ENCODE data around the gene CCDC120. TPM values are rescaled to one million over a fixed set of nuclear protein-coding genes. Genes with fewer than 3 reads are reported as not detected.

CCDC120 gene
- total RNA-seq, 2 donors from 2014 or later, result 4.5 to 5.7 TPM

DNA sequence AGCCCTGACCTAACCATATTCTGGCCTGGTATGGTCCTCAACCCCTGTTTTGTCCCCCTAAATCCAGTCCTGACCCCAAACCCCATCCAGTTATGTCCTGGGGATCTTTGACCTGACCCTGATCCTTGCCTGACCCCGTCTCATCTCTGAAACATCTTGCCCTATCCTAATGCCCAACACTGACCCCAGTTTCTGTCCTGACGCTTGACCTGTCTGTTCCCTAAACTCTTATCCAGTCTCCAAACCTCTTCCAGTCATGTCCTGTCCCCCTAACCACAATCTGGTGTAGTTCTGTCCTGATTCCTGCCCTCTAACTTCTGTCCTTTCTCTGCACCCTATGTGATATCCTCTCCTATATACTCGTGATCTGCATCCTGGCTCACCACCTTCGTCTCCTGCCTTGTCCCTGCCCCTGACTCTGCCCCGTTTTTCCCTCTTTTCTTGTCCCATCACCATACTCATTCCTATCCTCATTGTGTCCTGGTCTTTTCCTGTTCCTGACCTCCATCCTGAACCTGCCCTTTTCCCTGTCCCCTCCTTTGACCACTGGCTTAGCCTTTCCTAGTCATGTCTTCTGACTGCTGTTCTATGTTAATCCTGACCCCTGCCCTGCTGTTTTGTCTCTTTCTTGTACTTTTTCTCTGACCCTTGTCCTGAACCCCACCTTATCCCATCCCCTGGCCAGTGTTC is 4.6 kb upstream of the CCDC120 start:
- Mint-ChIP-seq H3K27ac (peak overlapping the region; percentile 89 to 93), H3K36me3 (peaks cover 0 to 6% of the 10 kb centered on the region in 2 donors), H3K9me3 (peaks cover 0 to 5% of the 10 kb centered on the region in 2 donors)
- ATAC-seq, result no peak
- DNase-seq (ENCODE audit: low spot score in 2 of 2), result no peak

DNA sequence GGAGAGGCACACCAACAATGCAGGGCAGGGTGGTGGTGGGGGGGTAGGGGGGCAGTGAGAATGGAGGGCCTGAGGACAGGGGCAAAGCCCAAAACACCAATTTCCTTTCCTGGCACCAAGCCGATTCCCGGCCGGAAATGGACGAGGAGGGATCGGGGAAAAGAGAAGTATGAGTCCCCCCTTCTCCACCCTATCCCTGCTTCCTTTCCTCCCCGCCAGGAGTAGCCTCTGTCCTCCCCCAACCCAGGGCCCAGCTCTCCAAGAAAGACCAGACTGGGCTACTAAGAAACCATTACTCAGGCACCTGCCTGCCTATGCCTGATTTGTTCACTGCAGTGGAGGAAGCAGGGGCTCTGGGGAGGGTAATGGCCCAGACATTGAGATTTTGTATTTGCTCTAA is 402 bp downstream of the CCDC120 start:
- no peak for DNase-seq (ENCODE audit: low spot score in 2 of 2)
- H3K36me3 Mint-ChIP-seq, result peaks cover 0 to 3% of the 10 kb centered on the region in 2 donors
- H3K27ac Mint-ChIP-seq, result no peak overlapping the region
- no peak for ATAC-seq
- no peaks in the 10 kb centered on the region for H3K9me3 Mint-ChIP-seq

DNA sequence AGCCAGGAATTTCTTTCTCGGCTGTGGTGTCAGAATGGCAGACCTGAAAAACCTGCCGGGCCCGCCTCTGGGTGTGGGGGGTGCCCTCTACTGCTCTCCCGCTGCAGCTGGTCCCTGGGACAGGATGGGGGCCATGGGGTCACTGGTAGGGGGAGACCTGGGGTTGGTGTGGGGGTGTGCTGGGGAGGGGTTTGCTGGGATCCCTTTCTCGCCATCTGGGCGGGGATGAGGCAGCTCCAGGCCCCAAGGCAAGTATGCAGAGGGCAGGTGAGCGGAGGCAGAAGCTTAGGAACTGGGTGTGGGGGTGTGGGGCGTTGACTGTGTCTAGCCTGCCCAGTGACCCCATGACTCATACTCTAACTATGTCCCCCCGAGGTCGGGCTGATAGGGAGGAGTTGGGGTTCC is 884 bp downstream of the CCDC120 start:
- Mint-ChIP-seq H3K27ac (no peak overlapping the region), H3K9me3 (no peaks in the 10 kb centered on the region), H3K36me3 (no peaks in the 10 kb centered on the region)
- no peak for ATAC-seq
- no peak for DNase-seq (ENCODE audit: low spot score in 2 of 2)

DNA sequence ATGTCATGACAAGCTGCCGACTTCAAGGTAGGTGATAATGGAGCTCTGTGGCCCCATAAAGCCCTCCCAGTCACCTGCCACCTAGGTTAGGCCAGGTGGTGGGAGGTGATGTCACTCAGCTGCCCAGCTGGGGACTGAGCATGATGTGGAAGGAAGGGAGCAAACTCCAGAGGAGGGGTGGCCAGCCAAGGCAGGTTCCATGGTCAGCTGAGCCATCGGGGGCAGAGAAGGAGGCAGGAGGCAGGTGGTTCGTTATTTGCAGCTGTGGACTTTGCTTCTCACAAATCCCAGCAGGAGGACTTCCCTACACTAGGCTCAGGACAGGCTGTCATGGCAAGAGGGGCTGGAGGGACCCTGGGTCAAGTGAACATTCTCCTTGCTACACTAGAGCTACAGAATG is 2.1 kb downstream of the CCDC120 start:
- Mint-ChIP-seq H3K9me3 (no peaks in the 10 kb centered on the region), H3K27ac (peak overlapping the region in 1 of 2 donors; percentile 61)

DNA sequence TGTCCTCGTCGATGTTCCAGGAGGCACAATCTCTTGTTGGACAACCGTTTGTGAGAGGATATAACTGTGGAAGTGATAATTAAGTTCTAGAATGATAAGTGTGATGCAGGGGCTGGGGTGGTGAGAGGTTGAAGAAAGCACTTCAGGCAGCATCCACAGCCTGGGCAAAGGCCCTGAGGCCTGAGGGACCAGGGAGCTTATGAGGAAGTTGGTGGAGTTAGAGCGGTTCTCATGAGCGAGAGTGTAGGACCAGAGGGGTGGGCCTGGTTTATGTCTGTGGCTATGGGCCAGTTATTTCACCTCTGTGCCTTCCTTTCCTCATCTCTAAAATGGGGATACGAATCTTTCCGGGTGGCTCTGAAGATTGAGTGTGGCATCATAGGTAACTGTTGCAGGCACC is 2.7 kb downstream of the CCDC120 start:
- DNase-seq (ENCODE audit: low spot score in 2 of 2) (no peak), ATAC-seq (no peak)
- Mint-ChIP-seq H3K27ac (peak overlapping the region in 1 of 2 donors; percentile 61), H3K36me3 (no peaks in the 10 kb centered on the region), H3K9me3 (no peaks in the 10 kb centered on the region)

More for the DNA sequence above, 2.1 kb downstream of the CCDC120 start:
- no peaks in the 10 kb centered on the region for H3K36me3 Mint-ChIP-seq
- DNase-seq (ENCODE audit: low spot score in 2 of 2) (no peak), ATAC-seq (no peak)

DNA sequence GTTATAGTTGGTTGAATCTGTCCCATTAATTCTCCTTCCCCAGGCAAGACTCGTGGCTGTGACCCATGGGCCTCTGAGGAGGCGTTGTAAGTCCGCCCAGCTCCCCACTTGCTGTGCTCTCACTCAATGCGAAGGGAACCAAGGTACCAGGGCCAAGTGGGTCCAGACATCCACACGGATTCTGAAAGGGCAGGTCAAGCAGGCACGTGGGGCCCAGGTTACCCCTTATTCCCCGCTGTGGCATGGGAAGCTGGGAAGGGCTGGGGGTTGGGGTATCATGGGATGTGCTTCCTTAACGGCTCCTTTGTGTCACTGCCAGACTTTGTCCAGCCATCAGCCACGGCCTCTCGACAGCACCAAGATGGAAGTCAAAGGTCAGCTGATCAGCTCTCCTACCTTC is 3.1 kb downstream of the CCDC120 start:
- DNase-seq (ENCODE audit: low spot score in 2 of 2) (no peak), ATAC-seq (no peak)
- Mint-ChIP-seq H3K27ac (peak overlapping the region in 1 of 2 donors; percentile 61), H3K36me3 (no peaks in the 10 kb centered on the region), H3K9me3 (no peaks in the 10 kb centered on the region)

DNA sequence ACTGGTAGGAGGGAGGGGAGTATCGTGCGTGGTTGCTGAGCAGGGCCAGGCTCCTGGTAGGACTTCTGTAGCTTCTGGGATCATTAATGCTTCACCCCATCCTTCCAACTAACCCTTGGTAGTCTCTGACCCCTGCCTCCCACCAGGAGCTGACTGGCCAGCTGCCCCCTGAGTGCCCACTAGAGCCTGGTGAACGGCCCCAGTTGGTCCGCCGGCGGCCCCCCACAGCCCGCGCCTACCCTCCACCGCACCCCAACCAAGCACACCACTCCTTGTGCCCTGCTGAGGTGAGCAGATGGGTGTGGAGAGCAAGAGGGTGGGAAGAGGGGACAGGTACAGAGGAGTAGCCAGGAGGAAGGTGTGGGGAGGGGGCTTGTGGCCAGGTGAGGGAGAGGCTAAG is 4.9 kb downstream of the CCDC120 start:
- ATAC-seq (no peak), DNase-seq (ENCODE audit: low spot score in 2 of 2) (no peak)
- Mint-ChIP-seq H3K36me3 (no peaks in the 10 kb centered on the region), H3K9me3 (no peaks in the 10 kb centered on the region), H3K27ac (no peak overlapping the region)

DNA sequence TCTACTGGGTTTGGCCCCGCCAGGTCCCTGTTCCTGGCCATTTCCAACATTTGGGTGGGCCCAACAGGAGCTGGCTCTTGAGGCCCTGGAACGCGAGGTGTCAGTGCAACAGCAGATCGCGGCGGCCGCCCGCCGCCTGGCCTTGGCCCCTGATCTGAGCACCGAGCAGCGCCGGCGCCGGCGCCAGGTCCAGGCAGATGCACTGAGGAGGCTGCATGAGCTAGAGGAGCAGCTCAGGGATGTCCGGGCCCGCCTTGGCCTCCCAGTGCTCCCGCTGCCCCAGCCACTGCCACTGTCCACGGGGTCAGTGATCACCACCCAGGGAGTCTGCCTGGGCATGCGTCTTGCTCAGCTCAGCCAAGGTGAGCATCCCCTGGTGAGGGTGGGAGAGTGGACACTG is 5.5 kb downstream of the CCDC120 start:
- H3K36me3 Mint-ChIP-seq, result no peaks in the 10 kb centered on the region
- H3K27ac Mint-ChIP-seq, result no peak overlapping the region
- ATAC-seq, result no peak
- no peaks in the 10 kb centered on the region for H3K9me3 Mint-ChIP-seq
- no peak for DNase-seq (ENCODE audit: low spot score in 2 of 2)

DNA sequence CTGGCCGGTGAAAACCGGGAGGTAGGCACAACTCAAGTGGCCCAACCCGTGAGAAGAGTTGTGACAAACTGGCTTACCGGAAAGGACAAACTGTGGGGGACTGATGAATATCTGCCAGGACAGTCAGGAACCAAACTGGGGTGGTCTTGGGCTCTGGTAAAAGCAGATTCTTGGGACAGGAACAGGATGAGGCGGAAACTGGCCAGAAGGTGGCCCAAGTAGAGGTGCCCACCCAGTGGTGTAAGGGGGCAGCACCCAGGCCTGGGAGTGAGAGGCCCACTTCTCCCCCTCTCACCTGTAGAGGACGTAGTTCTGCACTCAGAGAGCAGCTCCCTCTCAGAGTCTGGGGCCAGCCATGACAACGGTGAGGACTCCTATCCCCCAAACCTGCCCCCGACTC is 5.9 kb downstream of the CCDC120 start:
- H3K9me3 Mint-ChIP-seq, result no peaks in the 10 kb centered on the region
- no peak for DNase-seq (ENCODE audit: low spot score in 2 of 2)
- ATAC-seq, result no peak
- no peaks in the 10 kb centered on the region for H3K36me3 Mint-ChIP-seq
- peak overlapping the region in 1 of 2 donors; percentile 30 for H3K27ac Mint-ChIP-seq

DNA sequence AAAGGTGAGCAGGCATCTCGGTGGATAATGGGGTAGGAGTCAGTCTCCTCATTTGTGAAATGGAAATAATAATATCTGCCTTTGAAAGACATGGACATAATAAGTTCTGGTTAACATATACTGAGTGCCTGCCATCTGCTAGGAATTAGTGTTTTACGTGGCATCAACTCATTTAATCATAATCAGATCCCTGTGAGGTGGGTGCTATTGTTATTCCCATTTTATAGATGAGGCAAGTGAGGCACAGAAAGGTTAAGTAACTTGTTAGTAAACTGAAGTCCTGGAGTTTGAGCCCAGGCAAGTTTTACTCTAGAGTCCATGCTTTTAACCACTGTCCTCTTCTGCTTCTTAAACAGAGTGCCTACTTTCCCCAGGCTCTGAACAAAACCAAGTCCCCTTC is 7.5 kb downstream of the CCDC120 start:
- Mint-ChIP-seq H3K36me3 (no peaks in the 10 kb centered on the region), H3K27ac (no peak overlapping the region), H3K9me3 (no peaks in the 10 kb centered on the region)
- ATAC-seq (no peak), DNase-seq (ENCODE audit: low spot score in 2 of 2) (no peak)

DNA sequence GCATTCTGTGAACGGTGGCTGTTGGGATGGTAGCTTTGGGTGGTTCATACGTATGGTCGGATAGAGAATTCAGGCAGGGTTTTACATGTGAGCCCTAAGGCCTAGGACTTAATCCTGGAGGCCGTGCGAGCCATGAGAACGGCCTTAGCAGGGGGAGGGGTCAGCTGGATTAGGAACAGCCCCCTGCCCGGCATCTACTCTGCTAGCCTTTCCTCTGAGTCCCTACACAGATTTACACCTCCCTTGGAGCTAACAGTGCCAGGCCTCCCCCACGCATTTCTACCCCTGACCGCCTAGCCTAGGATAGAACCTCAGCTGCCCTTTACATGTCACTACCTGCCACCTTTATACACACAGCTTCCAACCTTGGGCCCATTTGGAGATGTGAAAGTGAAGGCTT is 7.9 kb downstream of the CCDC120 start:
- ATAC-seq, result no peak
- Mint-ChIP-seq H3K9me3 (no peaks in the 10 kb centered on the region), H3K27ac (no peak overlapping the region), H3K36me3 (peaks cover 0 to under 1% of the 10 kb centered on the region in 2 donors)
- DNase-seq (ENCODE audit: low spot score in 2 of 2), result no peak

DNA sequence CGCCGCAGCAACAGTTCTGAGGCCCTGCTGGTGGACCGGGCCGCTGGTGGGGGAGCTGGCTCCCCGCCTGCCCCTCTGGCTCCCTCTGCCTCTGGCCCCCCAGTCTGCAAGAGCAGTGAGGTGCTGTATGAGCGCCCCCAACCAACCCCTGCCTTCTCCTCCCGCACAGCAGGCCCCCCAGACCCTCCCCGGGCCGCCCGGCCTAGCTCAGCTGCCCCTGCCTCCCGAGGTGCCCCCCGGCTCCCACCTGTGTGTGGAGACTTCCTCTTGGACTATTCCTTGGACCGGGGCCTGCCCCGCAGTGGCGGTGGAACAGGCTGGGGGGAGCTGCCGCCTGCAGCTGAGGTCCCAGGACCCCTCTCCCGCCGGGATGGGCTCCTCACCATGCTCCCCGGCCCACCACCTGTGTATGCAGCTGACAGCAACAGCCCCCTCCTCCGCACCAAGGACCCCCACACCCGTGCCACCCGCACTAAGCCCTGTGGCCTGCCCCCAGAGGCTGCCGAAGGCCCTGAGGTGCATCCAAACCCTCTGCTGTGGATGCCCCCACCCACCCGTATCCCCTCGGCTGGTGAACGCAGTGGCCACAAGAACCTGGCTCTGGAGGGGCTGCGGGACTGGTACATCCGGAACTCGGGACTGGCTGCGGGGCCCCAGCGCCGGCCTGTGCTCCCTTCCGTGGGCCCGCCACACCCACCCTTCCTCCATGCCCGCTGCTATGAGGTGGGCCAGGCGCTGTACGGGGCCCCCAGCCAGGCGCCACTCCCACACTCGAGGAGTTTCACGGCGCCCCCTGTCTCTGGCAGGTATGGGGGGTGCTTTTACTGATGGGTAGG is 8.7 kb downstream of the CCDC120 start:
- no peak overlapping the region for H3K27ac Mint-ChIP-seq
- no peaks in the 10 kb centered on the region for H3K9me3 Mint-ChIP-seq
- H3K36me3 Mint-ChIP-seq, result peaks cover 0 to 5% of the 10 kb centered on the region in 2 donors
- ATAC-seq (no peak), DNase-seq (ENCODE audit: low spot score in 2 of 2) (no peak)

DNA sequence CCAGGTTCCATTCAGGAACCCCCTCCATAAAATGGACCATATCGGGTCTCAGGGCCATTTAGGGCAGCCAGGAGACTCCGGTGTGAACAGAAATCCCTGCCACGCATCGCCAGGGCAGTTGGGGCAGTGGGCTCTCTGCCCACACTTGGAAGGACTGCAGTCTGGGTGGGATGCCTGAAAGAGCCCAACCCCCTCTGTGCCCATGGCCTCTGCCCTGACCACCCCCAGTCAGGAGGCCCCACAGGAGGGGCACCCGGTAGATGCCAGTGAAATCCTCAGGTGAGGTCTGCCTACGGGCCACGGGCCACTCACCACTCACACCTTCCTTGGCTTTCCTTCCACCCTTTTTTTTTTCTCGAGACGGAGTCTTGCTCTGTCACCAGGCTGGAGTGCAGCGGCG is 10.2 kb downstream of the CCDC120 start:
- H3K36me3 Mint-ChIP-seq, result peaks cover 0 to 11% of the 10 kb centered on the region in 2 donors
- H3K27ac Mint-ChIP-seq, result peak overlapping the region in 1 of 2 donors; percentile 30
- no peak for DNase-seq (ENCODE audit: low spot score in 2 of 2)
- ATAC-seq, result no peak
- no peaks in the 10 kb centered on the region for H3K9me3 Mint-ChIP-seq

DNA sequence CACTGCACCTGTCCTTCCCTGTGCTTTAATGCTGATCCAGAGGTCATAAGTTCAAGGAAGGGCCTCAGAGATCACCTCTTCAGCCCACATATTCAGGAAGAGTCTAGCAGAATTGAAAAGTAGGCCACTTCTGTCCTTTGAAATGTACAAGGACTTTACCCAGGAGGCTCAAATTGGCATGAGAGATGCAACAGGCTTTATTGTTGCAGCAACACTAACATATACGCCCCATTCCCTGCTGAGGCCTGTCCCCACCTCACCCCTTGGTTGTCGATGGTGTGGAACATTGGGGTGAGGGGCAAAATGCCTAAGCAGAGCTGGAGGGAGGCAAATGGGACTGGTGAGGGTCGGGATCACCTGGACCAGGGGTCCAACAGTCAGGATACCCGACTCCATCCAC is 12.2 kb downstream of the CCDC120 start:
- DNase-seq (ENCODE audit: low spot score in 2 of 2) (no peak), ATAC-seq (no peak)
- Mint-ChIP-seq H3K9me3 (no peaks in the 10 kb centered on the region), H3K27ac (peak overlapping the region in 1 of 2 donors; percentile 75), H3K36me3 (peaks cover 0 to 11% of the 10 kb centered on the region in 2 donors)

DNA sequence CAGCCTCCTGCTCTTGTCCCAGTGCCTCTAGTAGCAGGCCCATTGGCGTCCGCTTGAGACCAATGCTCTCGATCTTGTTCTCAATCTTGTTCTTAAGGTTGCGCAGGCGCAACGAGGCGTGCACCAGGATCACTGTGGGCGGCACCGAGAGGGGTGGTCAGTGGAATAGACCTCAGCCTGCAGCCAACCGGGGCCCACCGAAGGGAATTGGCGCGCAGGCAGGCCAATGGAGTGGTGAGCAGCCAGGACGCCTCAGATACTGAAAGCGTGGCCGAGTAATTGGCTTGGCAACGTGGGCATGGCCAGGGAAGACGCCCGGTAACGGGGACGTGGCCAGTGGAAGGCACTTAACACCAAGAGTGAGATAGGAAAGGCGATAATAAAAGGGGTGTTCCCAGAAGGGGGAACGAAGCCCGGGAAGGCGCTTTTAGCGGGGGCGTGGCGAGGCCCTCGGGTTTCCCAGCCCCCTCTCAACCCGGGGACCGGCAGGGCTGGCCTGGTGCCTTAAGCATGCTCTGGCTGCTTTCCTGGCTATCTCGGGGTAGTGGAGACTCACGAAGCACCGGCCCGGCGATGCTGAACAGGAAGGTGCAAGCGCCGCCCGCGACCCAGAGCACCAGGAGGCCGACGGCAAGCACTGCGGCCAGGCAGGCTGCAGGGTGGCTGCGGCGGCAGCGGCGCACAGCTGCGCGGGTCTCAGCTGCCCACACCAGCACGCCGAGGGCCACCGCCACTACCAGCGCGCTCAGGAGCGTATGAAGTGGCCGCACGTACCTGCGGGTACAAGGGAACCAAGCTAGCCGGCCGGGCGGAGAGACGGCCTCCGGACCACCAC is 13.3 kb downstream of the CCDC120 start:
- DNase-seq (ENCODE audit: low spot score in 2 of 2) (no peak), ATAC-seq (no peak)
- no peaks in the 10 kb centered on the region for H3K9me3 Mint-ChIP-seq
- peak overlapping the region in 1 of 2 donors; percentile 75 for H3K27ac Mint-ChIP-seq
- H3K36me3 Mint-ChIP-seq, result peaks cover 0 to 11% of the 10 kb centered on the region in 2 donors

DNA sequence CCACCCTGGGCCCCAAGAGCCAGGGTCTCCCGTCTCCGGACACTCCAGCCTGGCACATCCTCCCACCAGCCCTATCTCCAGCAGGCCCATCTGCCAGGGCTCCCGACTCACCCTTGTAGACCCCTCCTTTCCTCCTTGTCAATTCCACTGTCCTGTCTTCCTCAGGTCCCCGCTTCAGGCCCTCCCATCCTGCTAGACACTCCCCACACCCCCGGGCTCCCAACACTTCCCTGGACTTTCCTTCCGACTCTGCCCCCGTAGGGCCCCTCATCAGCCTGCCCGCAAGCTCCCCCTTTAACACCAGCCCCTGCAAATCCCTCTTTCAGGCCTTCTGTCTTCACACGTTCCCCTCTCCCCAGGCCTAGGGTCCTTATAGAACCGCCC is 13.9 kb downstream of the CCDC120 start:
- Mint-ChIP-seq H3K36me3 (peaks cover 0 to 11% of the 10 kb centered on the region in 2 donors), H3K9me3 (no peaks in the 10 kb centered on the region), H3K27ac (peak overlapping the region; percentile 87 to 89)
- ATAC-seq, result no peak
- no peak for DNase-seq (ENCODE audit: low spot score in 2 of 2)
